Stimulated activated CD4-positive, alpha-beta T cell treated with anti-CD3 and anti-CD28 coated beads, Interleukin-2, amount 100 ng/mL, for 48 hours (primary cell): ENCODE measurements around the gene LSP1.
"Not testable (repeated sequence)": the region's sequence is repeated elsewhere in the genome, so short reads cannot be mapped to it uniquely, and the experiment has no call there.

Experiments used
- DNase-seq, 2 donors: peaks; one replicate each; pipeline ENCODE4 v3.0.0-alpha.2; 2020

Gene LSP1

DNA sequence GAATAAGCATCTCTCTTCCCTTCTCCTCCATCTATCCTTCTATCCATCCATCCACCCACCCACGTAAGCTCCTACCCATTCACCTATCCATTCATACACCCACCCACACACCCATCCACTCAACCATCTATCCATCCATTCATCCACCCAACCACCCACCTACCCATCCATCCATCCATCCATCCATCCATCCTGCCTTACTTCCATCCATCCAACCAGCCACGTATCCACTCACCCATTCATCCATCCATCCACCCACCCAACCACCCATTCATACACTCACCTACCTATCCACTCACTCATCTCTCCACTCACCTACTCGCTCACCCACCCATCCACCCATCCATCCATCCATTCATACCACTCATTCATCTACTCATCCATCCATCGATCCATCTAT lies 79.8 kb downstream of the LSP1 start:
- no peak for DNase-seq

DNA sequence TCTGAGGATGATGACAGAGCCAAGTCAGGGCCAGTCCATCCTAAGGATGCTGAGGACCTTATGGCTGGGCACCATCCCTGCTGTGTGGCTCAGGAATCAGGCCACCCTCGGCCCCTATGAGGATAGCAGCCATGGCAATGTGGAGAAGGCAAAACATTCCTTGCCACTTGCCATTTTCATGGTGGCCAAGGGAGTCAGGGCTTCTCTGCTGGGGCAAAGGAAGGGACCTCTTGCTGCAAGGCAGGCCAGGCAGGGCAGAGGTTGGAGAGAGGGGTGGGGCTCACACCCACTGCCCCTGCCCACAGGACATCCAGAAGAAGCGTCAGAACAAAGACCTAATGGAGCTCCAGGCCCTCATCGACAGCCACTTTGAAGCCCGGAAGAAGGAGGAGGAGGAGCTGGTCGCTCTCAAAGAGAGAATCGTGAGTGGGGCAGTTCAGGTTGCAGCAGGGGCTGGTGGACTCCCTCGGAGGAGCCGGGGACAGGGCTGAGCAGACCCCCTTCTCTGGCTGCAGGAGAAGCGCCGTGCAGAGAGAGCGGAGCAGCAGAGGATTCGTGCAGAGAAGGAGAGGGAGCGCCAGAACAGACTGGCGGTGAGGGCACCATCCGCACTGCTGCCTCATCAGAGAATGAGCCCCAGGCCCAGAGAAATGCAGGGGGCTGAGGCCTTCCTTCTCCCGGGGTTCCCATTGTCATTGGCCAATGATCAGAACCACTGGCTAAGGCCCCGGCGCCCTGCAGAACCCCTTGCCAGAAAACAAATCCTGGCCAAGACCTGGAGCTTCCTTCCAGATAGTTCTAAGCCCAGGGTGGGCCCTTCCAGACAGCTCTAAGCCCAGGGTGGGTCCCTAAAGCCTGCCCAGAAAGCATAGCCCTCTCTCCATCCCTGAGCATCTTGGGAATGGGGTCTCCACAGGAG lies 80.8 kb downstream of the LSP1 start:
- DNase-seq, result no peak

DNA sequence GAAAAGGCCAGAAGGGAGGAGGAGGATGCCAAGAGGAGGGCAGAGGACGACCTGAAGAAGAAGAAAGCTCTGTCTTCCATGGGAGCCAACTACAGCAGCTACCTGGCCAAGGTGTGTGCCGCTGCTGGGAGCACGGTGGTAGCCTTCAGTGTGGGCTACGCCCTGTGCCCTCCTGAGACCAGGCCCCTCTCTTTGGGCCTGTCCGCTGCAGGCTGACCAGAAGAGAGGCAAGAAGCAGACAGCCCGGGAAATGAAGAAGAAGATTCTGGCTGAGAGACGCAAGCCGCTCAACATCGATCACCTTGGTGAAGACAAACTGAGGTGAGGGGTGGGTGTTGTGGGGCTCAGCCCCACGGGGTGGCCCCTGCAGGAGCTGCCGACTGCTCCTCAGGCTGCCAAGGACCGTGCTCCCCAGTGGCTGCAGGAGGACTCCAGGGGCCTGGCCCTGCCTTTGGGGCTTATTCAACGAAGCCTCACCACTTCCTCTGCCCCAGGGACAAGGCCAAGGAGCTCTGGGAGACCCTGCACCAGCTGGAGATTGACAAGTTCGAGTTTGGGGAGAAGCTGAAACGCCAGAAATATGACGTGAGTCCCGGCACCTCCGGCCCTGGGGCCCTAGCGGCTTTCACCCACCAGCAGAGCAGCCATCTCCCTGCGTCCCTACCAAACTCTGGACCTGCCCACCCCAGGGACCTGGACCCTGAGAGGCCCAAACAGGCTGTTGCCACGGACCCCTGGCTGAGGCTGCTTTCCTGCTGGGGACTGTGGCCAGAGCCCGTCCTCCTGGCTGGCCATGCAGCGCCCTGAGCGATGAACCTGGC lies 81.7 kb downstream of the LSP1 start:
- no peak for DNase-seq

DNA sequence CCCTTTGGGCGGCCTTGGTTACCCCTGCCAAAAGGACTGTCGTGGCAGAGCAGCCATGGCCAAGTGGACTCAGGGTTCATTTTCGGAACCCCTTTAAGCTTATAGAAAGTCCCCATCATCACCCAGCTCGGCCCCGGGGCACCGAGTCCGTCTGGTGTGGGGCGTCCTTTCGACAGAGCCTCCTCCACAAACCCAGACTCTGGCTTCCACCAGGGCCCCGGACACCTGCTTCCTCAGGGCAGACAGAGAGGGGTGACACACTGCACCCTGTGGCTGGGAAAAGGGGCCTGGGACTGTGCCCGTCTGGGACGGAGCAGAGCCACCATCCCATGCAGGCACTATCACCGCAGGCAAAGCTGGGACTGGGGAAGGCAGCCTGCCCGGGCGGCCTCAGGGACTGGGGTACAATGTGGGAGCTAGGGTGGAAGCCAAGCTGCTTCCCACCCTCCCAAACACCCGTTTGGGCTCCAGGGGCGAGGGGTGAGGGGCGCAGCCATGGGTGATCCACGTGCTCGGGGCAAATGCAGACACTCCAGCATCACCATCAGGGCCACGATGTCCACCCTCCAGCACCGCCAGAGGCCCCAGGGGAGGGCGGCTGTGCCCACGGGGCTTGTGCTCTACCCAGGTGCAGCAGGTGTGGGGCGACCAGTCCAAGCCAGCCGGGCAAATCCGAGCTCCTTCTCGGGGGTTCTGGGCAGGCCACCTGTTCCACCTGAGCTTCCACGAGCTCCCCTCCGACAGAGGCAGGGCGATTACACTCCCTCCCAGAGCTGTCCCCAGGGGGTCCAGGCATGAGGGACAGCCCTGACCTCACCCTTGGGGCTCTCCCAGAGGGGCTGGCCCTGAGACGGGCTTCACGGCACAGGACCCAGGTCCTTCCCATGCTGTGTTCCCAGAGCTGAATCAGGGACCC lies 82.5 kb downstream of the LSP1 start:
- no peak for DNase-seq

DNA sequence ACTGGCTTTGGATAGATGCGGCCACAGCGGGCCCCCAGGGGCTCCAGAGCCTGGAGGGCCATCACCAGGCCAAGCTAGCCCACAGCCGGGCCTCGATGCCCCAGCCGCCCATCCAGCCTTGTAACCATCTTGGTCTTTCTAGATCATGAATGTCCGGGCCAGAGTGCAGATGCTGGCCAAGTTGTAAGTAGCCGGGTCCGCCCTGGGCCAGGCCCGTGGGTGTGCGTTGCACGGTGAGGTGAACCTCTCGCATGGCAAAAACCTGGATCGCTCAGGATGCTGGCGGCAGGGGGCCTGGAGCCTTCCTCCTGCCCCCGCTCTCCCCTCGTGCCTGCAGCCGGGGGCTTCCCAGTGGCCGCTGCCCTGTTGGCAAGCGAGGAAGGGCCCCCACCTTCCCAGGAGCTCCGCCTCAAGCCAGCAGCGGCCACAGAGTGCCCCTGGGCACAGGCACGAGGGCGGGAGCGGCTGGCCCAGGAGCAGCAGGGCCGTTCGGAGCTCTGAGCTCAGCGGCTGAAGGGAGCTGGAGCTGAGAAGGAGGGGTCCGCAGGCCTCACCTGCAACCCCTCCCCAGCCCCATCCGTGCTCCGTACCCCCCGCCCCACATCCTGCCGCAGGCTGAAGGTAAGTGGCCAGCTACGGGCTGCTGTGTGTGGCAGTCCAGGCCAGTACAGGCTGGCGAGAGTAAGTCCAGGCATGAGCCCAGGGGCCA lies 83.3 kb downstream of the LSP1 start:
- DNase-seq, result no peak

DNA sequence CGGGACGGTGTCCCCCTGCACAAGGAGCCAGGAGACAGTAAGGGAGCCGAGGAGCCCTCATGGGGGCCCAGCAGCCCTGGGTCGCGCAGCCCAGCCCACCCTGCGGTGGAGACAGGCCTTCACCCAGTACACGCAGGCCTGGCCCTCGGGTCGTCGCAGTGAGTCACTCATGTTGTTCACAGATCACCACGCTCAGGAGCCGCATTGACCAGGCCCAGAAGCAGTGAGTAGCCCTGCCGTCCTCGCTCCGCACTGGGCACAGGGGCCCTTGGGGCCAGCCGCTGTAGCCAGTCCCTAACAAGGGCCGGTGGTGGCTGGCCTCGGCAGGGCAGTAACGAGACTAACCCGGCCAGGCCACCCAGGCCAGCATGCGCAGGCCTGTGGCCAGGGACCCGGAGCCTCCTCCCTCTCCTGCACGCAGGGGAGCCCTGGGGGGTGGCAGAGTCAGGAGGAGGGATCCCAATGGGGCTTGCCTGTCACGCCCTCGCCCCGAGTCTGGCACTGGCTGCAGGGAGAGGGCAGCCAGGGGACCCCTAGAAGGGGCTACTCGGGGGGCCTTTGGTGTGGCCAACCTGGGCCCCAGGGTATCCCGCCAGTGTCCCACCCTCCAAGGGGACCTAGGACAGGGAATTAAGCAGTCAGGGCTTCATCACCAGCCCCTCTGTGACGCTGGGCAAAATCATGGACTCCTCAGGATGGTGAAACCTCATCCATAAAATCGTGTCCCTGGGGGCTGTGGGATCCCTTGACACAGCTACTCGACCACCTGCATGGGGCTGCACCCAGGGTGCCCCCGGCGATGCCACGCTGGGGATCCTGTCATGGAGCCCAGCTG lies 84.1 kb downstream of the LSP1 start:
- DNase-seq, result no peak

DNA sequence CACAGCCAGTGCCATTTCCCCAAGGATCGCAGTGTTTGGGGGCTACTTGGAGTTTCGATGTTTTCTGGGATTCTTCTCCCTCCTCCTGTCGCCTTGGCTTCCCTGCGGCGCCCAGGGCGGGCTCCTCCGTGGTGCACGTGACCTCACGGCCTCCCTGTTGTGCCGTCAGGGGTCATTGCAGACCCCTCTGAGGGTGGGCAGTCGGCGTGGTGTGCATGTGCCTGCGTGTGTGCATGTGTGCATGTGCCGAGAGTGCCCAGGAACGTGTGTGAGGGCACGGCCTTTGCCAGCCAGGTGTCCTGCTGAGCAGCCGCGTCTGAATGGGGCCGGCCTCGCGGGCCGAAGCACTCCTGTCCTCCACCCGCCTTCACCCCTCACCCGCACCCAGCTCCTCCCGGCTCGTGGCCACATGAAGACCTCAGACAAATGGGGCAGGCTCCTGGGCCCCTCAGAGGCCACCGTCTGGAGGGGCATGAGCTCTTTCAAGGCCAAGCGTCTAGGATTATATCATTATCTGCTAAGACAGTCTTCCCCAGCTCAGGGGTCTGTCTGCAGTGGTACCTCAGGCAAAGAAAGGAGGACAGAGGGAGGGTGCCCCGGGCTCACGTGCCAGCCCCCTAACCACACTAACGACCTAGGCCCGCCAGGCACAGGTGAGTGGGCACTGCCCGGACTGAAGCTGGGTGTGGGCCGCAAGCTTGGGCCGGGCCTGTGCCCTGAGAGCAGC lies 84.9 kb downstream of the LSP1 start:
- DNase-seq, result no peak

DNA sequence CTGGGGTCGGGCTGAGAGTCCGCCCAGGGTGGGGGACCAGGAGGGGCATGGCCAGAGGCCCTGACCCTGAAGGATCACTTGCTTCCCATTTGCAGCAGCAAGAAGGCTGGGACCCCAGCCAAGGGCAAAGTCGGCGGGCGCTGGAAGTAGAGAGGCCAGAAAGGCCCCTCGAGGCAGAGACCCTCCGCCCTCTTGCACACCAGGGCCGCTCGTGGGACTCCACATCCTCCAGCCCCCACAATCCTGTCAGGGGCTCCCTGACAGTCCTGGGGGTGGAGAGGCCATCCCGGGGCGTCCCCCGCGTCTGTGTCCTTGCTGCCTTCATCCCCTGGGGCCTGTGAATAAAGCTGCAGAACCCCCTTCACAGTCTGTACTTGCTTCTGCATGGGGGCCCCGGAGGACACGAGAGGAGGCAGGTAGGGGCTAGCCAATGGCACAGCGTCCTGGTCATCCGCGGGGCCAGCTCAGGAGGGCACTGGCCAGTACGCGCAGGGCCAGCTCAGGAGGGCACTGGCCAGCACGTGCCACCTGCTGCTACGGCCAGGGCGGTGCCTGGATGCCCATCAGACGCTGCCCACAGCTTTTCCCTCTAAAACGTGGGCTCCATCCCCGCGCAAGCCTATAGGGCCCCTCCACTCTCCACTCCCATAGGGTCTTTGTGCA lies 85.6 kb downstream of the LSP1 start:
- DNase-seq, result no peak

DNA sequence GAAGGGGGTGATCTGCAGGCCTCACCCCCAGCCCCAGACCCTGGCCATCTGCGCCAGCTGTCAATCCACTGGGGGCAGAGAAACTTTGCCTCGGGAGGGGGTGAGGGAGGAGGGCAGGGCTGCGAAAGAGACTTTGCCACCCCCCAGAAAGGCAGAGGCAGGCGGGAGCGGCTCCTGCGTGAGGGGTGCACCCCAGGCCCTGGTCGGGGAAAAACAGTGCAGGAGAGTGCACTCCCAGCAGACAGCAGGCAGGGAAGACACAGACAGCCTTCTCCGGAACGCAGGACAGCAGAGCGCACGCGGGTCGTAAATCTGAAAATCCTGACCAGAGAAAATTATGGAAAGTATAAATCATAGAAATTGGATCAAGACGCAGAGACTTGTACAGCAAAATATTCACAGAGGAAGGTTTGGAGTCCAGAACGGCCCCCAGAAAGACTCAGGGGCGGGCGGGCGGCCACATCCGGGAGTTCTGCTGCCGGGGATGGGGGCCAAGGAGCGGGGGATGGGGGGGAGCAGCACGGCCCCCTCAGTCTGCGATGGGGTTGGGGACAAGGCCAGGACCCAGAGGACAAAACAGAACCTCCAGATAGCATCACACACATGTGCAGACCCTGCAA lies 86.2 kb downstream of the LSP1 start:
- DNase-seq, result no peak

DNA sequence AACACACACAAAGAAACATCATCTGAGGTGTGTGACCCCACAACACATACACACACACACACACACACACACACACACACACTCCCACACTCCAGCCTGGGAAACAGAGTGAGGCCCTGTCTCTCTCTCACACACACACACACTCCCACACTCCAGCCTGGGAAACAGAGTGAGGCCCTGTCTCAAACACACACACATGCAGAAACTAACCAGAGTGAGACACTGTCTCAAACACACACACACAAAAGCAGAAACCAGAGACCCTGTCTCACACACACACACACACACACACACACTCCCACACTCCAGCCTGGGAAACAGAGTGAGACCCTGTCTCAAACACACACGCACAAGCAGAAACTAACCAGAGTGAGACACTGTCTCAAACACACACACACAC lies 86.9 kb downstream of the LSP1 start:
- not testable (repeated sequence) for DNase-seq
